Esophagus squamous epithelium (tissue), 4 donors: ENCODE results near the gene INPP4B.

Experiments used
- POLR2A ChIP-seq, 4 donors: fragments of 450-650 bp; IDR thresholded peaks; one replicate each; pipeline ENCODE4 v1.6.1; 2017; ENCODE audit warnings: antibody characterized with exemption in 4 of 4, mild to moderate bottlenecking in 4 of 4, moderate library complexity in 3 of 4
- TF ChIP-seq, protein P1 (sequence below), 6 experiments: fragments of 450-650 bp in 4 of 6; fragments of 200-600 bp in 2 of 6; sonication (generic) in 2 of 6; IDR thresholded peaks; one replicate each; pipeline ENCODE4 v1.5.1; 2016 to 2019; ENCODE audit warnings: antibody characterized with exemption in 6 of 6, mild to moderate bottlenecking in 4 of 6, moderate library complexity in 4 of 6

DNA sequence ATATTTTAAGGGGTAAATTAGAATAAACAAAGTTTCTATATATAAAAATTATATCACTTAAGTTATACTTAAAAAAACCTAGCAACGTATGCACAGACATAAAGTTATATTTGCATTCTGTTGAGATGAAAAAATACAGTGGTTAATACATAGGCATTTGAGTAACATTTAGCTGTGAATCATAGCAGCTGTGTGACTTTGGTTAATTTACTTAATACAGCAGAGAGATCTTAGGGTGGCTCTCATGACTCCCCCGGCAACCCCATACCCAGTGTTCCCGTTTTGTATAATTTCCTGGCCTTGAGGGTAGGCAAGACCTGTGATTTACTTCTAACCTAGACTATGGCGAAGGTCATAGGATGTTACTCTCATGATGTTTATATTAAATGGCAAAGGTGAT, 504.8 kb downstream of the INPP4B start:
- TF ChIP-seq, protein P1, sequence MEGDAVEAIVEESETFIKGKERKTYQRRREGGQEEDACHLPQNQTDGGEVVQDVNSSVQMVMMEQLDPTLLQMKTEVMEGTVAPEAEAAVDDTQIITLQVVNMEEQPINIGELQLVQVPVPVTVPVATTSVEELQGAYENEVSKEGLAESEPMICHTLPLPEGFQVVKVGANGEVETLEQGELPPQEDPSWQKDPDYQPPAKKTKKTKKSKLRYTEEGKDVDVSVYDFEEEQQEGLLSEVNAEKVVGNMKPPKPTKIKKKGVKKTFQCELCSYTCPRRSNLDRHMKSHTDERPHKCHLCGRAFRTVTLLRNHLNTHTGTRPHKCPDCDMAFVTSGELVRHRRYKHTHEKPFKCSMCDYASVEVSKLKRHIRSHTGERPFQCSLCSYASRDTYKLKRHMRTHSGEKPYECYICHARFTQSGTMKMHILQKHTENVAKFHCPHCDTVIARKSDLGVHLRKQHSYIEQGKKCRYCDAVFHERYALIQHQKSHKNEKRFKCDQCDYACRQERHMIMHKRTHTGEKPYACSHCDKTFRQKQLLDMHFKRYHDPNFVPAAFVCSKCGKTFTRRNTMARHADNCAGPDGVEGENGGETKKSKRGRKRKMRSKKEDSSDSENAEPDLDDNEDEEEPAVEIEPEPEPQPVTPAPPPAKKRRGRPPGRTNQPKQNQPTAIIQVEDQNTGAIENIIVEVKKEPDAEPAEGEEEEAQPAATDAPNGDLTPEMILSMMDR (IDR thresholded peaks at IDR 0.05), result no peak
- TF ChIP-seq POLR2A (IDR thresholded peaks at IDR 0.05), result no peak
